Peyer's patch (tissue), 4 donors: ENCODE data around the gene ZFYVE19.

Experiments used
- CTCF ChIP-seq, 6 experiments: fragments of 450-650 bp in 4 of 6; fragments of 200-600 bp in 2 of 6; sonication (generic) in 1 of 6; IDR thresholded peaks; one replicate each; pipeline ENCODE4 v1.5.1; 2017 to 2019; ENCODE audit warnings: antibody characterized with exemption in 6 of 6, mild to moderate bottlenecking in 3 of 6, moderate library complexity in 1 of 6
- POLR2A ChIP-seq, 2 donors: fragments of 450-650 bp; IDR thresholded peaks; one replicate each; pipeline ENCODE4 v1.5.1; 2017; ENCODE audit warnings: antibody characterized with exemption in 2 of 2, mild to moderate bottlenecking in 2 of 2, moderate library complexity in 2 of 2

GRCh38 chr15:40819048-40819447, 12.2 kb downstream of the ZFYVE19 start:
- TF ChIP-seq POLR2A (IDR thresholded peaks at IDR 0.05) (no peak), CTCF (IDR thresholded peaks at IDR 0.05) (no peak)
